ENCODE results near the gene PRKG1.

PRKG1 gene

DNA sequence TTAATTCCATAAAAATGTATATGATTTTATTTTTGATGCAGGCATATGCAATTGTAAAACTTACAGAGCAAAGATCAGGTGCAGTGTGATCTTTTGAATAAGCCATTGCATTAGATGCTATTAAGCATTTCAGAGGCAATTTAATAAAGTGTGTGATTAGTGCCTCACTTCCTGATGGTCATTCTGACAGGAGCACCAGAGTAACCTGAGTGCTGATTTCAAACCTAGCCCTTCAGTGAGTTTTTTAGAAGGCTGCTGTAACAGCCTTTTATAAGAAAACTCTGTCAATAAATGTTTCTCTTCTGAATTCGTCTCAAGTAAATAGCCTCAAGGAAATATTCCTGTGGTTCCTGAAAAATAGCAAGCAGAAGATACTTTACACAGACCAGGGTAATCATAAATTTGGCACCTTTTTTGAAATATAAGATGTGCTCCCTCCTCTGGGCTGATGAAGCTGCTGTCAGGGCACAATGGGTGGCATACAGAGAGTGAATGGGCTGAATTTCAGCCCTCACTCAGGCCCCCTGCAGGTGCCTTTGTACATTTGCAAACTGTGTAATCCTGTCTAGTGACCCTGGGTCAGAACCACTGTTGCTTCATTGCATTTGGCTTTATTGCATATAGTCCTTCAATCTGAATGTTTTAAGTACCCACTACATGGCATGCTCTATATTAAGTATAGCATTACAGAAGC, 818.8 kb downstream of the PRKG1 start:
- Histone ChIP-seq H3K27ac (ENCODE audit: low read depth, low read length) (no peak overlapping the region), H3K4me3 (ENCODE audit: low read length) (no peak overlapping the region), H3K27me3 (ENCODE audit: insufficient read depth, low read length) (no peaks in the 10 kb centered on the region), H3K4me1 (ENCODE audit: insufficient read depth, low read length) (peaks cover 4% of the 10 kb centered on the region; the same call in 1 of the 2 replicates), H3K36me3 (ENCODE audit: insufficient read depth, low read length) (no peaks in the 10 kb centered on the region), H3K9me3 (ENCODE audit: insufficient read depth, low read depth, low read length) (no peaks in the 10 kb centered on the region), H3K9ac (ENCODE audit: low read depth, low read length) (no peak overlapping the region)
- 63% methylated on average over 1 of the region's 1 CpG for WGBS

DNA sequence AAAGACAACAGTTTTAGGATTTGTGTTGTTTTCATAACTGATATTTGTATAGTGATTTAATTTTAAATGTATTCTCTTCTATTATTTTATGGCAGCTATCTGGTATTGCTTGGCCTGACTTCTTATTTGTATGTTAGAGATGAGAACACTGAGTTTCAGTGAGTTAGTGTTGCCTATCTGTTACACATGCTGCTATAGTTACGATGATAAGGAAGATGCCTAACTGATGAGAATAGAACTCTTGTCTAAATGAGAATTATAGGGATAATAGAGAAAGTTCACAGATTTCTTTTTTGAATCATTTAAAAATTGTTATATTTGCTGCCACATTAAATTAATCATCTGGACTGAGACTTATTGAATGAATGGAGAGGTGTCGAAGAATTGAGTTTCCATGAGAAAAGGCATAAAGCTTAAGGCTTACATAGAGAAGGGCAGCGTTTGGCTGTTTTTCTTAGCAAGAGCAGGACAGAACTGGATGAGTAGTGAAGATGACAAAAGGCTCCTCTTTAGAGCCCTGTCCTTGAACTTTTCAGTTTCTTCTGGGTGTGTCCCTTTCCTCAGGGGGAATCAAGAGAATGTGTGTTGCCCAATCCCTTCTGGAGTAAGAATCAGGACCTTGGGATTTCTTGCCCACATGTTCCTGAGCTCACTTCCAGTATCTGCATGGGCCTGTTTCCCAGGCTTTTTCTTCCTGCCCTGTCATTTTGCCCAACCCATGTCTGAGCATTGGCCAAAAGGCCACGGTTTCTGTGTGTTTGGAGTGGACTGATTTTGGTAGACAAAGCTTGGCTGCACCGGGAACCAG, 820.7 kb downstream of the PRKG1 start:
- H3K36me3 ChIP-seq (ENCODE audit: insufficient read depth, low read length) = no peaks in the 10 kb centered on the region
- no peak overlapping the region for H3K4me3 ChIP-seq (ENCODE audit: low read length)
- H3K9me3 ChIP-seq (ENCODE audit: insufficient read depth, low read depth, low read length) = no peaks in the 10 kb centered on the region
- no peak overlapping the region for H3K27ac ChIP-seq (ENCODE audit: low read depth, low read length)
- WGBS = 88% methylated on average over 5 of the region's 5 CpGs
- H3K9ac ChIP-seq (ENCODE audit: low read depth, low read length) = no peak overlapping the region
- no peaks in the 10 kb centered on the region for H3K27me3 ChIP-seq (ENCODE audit: insufficient read depth, low read length)
- peaks cover 4% of the 10 kb centered on the region; the same call in 1 of the 2 replicates for H3K4me1 ChIP-seq (ENCODE audit: insufficient read depth, low read length)

DNA sequence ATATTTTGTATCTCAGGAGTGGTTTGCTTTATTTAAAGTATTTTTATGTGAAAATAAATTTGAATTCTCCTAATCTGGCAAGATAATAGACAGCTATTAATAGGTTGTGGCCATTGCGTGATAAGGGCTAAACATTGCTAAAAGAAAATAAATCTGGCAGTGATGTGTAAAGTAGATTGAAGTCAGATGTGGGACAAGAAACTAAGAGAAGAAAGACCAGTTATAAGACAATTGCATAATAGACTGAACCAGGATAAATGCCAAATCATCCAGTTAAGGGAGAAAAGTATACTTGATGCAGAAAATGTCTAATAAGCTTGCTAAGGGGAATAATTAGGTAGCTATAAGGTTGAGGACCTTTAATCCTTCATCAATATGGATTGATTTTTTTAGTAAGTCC, 822.6 kb downstream of the PRKG1 start:
- no peak overlapping the region for H3K27ac ChIP-seq (ENCODE audit: low read depth, low read length)
- H3K9me3 ChIP-seq (ENCODE audit: insufficient read depth, low read depth, low read length) = no peaks in the 10 kb centered on the region
- no peak overlapping the region for H3K9ac ChIP-seq (ENCODE audit: low read depth, low read length)
- no peak overlapping the region for H3K4me3 ChIP-seq (ENCODE audit: low read length)
- 94% methylated on average over 1 of the region's 1 CpG for WGBS
- no peaks in the 10 kb centered on the region for H3K36me3 ChIP-seq (ENCODE audit: insufficient read depth, low read length)
- H3K4me1 ChIP-seq (ENCODE audit: insufficient read depth, low read length) = peaks cover 4% of the 10 kb centered on the region; the same call in 1 of the 2 replicates
- H3K27me3 ChIP-seq (ENCODE audit: insufficient read depth, low read length) = no peaks in the 10 kb centered on the region

DNA sequence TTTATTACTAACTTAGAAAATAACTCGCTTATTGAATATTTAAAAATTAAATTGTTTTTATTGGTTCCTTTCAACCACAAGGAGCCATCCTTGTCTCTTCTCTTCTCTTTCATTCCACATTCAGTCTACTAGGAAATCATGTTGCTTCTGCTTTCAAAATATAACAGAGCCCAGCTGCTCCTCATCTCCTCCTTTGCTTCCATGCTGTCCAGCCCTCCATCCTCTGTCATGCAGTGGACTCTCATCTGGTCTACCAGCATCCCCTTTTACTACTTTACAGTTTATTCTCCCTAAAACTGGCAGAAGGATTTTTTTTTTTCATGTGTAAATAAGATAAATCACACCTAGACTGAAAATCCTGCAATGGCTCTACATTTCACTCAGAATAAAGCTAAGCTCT, 823.3 kb downstream of the PRKG1 start:
- Histone ChIP-seq H3K36me3 (ENCODE audit: insufficient read depth, low read length) (no peaks in the 10 kb centered on the region), H3K9ac (ENCODE audit: low read depth, low read length) (no peak overlapping the region), H3K27me3 (ENCODE audit: insufficient read depth, low read length) (no peaks in the 10 kb centered on the region), H3K9me3 (ENCODE audit: insufficient read depth, low read depth, low read length) (no peaks in the 10 kb centered on the region), H3K27ac (ENCODE audit: low read depth, low read length) (no peak overlapping the region), H3K4me1 (ENCODE audit: insufficient read depth, low read length) (peaks cover 4% of the 10 kb centered on the region; the same call in 1 of the 2 replicates), H3K4me3 (ENCODE audit: low read length) (no peak overlapping the region)
- no CpG with 5 or more reads among the region's 1 CpG for whole genome bisulfite sequencing

DNA sequence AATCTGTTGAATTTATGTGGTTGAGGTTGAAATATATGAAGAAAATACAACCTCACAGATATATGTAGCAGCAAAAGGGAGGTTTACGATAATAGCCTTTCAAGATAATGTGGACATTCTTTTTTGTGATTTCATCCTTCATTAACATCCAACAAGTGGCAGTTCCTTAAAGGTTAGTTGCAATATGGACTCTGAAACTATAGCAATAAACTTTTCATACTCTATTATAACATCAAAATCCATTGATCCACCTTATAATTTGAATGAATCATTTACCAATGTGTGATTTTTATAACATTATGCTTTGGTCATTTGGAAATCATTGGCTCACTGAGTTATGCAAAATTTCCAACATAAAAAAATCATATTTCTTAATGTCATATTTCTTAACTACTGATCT, 825.9 kb downstream of the PRKG1 start:
- no peaks in the 10 kb centered on the region for H3K4me1 ChIP-seq (ENCODE audit: insufficient read depth, low read length)
- no peaks in the 10 kb centered on the region for H3K9me3 ChIP-seq (ENCODE audit: insufficient read depth, low read depth, low read length)
- H3K27me3 ChIP-seq (ENCODE audit: insufficient read depth, low read length) = no peaks in the 10 kb centered on the region
- no peaks in the 10 kb centered on the region for H3K36me3 ChIP-seq (ENCODE audit: insufficient read depth, low read length)
- H3K9ac ChIP-seq (ENCODE audit: low read depth, low read length) = no peak overlapping the region
- no peak overlapping the region for H3K27ac ChIP-seq (ENCODE audit: low read depth, low read length)
- no peak overlapping the region for H3K4me3 ChIP-seq (ENCODE audit: low read length)
- WGBS = no CpG with 5 or more reads among the region's 1 CpG

DNA sequence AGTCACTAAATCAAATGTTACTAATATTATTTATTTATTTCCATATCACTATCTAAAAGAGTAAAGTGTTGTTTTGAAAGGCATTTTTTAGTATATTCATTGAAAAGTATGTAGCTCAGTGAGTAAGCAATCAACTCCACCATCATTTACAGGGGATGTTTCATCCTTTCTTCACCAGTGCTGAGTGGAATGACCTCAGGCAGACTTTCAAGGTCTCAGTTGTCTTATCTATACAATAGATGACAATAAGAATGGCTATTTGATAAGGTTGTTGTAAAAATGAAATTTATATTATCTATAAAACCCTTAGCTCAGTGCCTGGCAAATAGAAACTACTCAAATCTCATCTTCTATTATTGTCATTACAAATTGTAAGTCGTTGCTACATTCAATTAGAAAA, 829.4 kb downstream of the PRKG1 start:
- H3K9me3 ChIP-seq (ENCODE audit: insufficient read depth, low read depth, low read length) = no peaks in the 10 kb centered on the region
- peaks cover 19% of the 10 kb centered on the region for H3K4me1 ChIP-seq (ENCODE audit: insufficient read depth, low read length)
- no peak overlapping the region for H3K9ac ChIP-seq (ENCODE audit: low read depth, low read length)
- WGBS = 95% methylated on average over 1 of the region's 1 CpG
- no peak overlapping the region for H3K4me3 ChIP-seq (ENCODE audit: low read length)
- H3K27me3 ChIP-seq (ENCODE audit: insufficient read depth, low read length) = peaks cover 6% of the 10 kb centered on the region
- H3K27ac ChIP-seq (ENCODE audit: low read depth, low read length) = no peak overlapping the region
- H3K36me3 ChIP-seq (ENCODE audit: insufficient read depth, low read length) = no peaks in the 10 kb centered on the region

DNA sequence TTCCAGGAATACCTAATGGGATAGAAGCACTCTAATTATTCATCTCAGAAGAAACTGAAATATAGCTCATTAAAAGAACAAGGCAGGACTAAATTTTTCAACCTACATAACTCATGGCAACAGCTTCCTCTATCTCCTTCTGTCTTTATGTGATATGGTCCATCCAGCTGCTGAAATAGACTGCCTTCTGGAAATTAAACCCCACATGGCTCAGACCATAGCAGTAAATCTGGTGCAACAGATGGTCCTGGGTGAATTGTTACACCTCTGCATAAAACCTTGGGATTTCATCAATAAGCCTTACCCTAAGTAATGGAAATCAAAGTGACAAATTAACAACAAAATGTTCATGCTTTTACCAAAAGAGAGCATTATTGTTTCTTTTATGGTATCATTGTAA, 830.7 kb downstream of the PRKG1 start:
- no peak overlapping the region for H3K27ac ChIP-seq (ENCODE audit: low read depth, low read length)
- H3K27me3 ChIP-seq (ENCODE audit: insufficient read depth, low read length) = peaks cover 19% of the 10 kb centered on the region
- peaks cover 31% of the 10 kb centered on the region for H3K4me1 ChIP-seq (ENCODE audit: insufficient read depth, low read length)
- no peak overlapping the region for H3K9ac ChIP-seq (ENCODE audit: low read depth, low read length)
- H3K36me3 ChIP-seq (ENCODE audit: insufficient read depth, low read length) = no peaks in the 10 kb centered on the region
- H3K4me3 ChIP-seq (ENCODE audit: low read length) = no peak overlapping the region
- no peaks in the 10 kb centered on the region for H3K9me3 ChIP-seq (ENCODE audit: insufficient read depth, low read depth, low read length)

DNA sequence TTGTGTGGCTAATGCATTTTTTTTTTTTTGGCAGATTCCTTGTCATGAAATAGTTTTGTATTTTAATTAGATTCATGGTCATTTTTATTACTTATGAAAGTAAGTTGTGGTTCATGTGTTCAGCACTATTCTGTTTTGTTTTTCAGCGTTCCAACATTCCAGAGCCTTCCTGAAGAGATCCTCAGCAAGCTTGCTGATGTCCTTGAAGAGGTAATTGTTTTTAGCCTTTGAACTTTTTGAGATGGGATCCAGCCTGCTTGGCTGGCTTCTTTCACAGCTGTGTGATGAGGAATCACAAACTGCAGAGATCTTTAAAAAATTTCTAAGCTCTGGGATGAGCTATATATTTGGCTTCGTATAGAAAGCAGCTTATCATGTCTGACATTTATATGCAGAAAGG, 833.1 kb downstream of the PRKG1 start:
- peaks cover 39% of the 10 kb centered on the region for H3K27me3 ChIP-seq (ENCODE audit: insufficient read depth, low read length)
- H3K36me3 ChIP-seq (ENCODE audit: insufficient read depth, low read length) = no peaks in the 10 kb centered on the region
- no peaks in the 10 kb centered on the region for H3K9me3 ChIP-seq (ENCODE audit: insufficient read depth, low read depth, low read length)
- H3K9ac ChIP-seq (ENCODE audit: low read depth, low read length) = no peak overlapping the region
- peaks cover 52% of the 10 kb centered on the region for H3K4me1 ChIP-seq (ENCODE audit: insufficient read depth, low read length)
- 22% methylated on average over 2 of the region's 2 CpGs for WGBS
- H3K4me3 ChIP-seq (ENCODE audit: low read length) = peak overlapping the region; percentile 5; the same call in 1 of the 2 replicates
- H3K27ac ChIP-seq (ENCODE audit: low read depth, low read length) = no peak overlapping the region

DNA sequence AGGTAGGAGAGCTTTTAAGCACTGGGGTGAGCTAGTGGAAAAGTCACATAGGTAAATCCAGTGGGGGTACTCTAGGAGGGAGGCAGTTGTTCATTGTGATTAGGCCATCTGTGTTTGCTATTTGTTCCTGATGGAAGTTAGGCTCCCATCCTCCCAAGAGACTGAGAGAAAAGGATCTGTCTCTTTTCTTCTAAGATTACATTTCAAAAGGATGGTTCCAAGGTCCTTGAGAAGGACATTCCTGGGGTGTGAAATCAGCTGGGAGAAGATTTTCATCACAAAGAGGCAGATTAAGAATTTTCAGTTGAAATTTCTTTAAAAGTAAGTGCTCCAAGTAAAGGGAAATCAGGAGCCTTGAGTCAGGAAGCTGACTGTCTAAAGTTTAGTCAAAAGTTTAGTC, 835.9 kb downstream of the PRKG1 start:
- Histone ChIP-seq H3K9ac (ENCODE audit: low read depth, low read length) (no peak overlapping the region), H3K36me3 (ENCODE audit: insufficient read depth, low read length) (no peaks in the 10 kb centered on the region)

DNA sequence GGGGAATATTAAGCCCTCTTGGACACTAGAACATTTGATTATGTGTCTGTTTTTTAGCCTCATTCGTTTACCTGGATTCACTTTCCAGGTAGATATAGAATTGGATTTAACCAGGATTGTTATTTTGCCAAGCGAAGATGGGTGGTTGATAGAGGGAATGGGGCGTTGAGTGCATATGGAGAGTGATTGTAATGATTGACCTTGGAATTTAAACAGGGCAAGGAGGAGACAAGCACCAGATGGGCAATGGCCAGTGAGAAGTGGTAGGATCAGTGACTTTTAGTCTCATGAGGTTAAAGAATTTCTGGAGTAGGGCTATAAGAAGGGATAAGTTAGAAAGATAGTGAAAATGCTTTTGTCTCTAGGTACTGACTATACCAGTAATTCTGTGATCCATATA, 836.3 kb downstream of the PRKG1 start:
- Histone ChIP-seq H3K4me1 (ENCODE audit: insufficient read depth, low read length) (peaks cover 77% of the 10 kb centered on the region), H3K9me3 (ENCODE audit: insufficient read depth, low read depth, low read length) (no peaks in the 10 kb centered on the region), H3K9ac (ENCODE audit: low read depth, low read length) (no peak overlapping the region), H3K27me3 (ENCODE audit: insufficient read depth, low read length) (peaks cover 56% of the 10 kb centered on the region), H3K4me3 (ENCODE audit: low read length) (peak overlapping the region; percentile 27), H3K27ac (ENCODE audit: low read depth, low read length) (peak overlapping the region; percentile 54; the same call in 1 of the 2 replicates), H3K36me3 (ENCODE audit: insufficient read depth, low read length) (no peaks in the 10 kb centered on the region)
- WGBS = 7% methylated on average over 3 of the region's 3 CpGs

More for the DNA sequence above, 835.9 kb downstream of the PRKG1 start:
- Histone ChIP-seq H3K4me1 (ENCODE audit: insufficient read depth, low read length) (peaks cover 73% of the 10 kb centered on the region), H3K9me3 (ENCODE audit: insufficient read depth, low read depth, low read length) (no peaks in the 10 kb centered on the region), H3K27ac (ENCODE audit: low read depth, low read length) (peak overlapping the region; percentile 54; the same call in 1 of the 2 replicates), H3K4me3 (ENCODE audit: low read length) (peak overlapping the region; percentile 27), H3K27me3 (ENCODE audit: insufficient read depth, low read length) (peaks cover 56% of the 10 kb centered on the region)

DNA sequence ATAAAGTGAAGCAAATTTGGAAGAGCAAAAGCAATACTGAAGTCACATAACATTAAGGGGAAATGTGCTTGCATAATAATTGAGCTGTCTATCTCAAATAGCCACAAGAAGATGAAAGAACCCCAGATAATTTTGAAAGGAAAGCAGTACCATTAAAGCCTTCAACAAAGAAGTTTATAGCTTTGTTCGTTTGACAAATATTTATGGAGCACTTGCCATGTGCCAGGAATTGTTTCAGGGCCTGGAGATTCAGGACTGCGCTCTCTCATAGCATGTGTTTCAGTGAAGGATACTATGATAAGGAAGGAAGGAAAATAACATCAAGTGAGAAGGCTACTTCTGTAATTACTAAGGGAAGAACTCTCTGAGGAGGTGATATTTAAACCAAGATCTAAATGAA, 837.4 kb downstream of the PRKG1 start:
- Histone ChIP-seq H3K9ac (ENCODE audit: low read depth, low read length) (no peak overlapping the region), H3K27ac (ENCODE audit: low read depth, low read length) (no peak overlapping the region), H3K4me3 (ENCODE audit: low read length) (no peak overlapping the region), H3K27me3 (ENCODE audit: insufficient read depth, low read length) (peaks cover 56% of the 10 kb centered on the region), H3K9me3 (ENCODE audit: insufficient read depth, low read depth, low read length) (no peaks in the 10 kb centered on the region), H3K4me1 (ENCODE audit: insufficient read depth, low read length) (peaks cover 83% of the 10 kb centered on the region), H3K36me3 (ENCODE audit: insufficient read depth, low read length) (no peaks in the 10 kb centered on the region)
- 94% methylated on average over 2 of the region's 2 CpGs for WGBS

All from HUES64 (cell line).